GM23338 (cell line): ENCODE results near the gene DMKN. TPM values are rescaled to one million over a fixed set of nuclear protein-coding genes. Genes with fewer than 3 reads are reported as not detected.
A peak's percentile ranks its signal among the peaks of the same experiment; 100 is the strongest.

Source experiments
- ATAC-seq: fragments of 200-7000 bp; cut with Tn5 transposase; 3 replicates; pipeline ENCODE4 v1.9.1; 2020
- DNase-seq: peaks from one replicate; pipeline ENCODE4 v3.0.0-alpha.2; 2015; ENCODE audit warnings: low spot score
- H2AFZ ChIP-seq: fragments of 200-600 bp; sonication (generic); 2 replicates; pipeline ENCODE4 v1.8.0; 2016; ENCODE audit warnings: antibody characterized with exemption, mild to moderate bottlenecking, moderate library complexity
- H3F3A ChIP-seq: fragments of 200-600 bp; sonication (generic); replicated peaks from 2 replicates; pipeline ENCODE4 v1.8.0; 2017; ENCODE audit warnings: antibody characterized with exemption, mixed run types, low read depth
- H3K27ac ChIP-seq: fragments of 200-600 bp; sonication (generic); 2 replicates; pipeline ENCODE4 v1.6.1; 2016; ENCODE audit warnings: low read depth
- H3K27me3 ChIP-seq: fragments of 200-600 bp; sonication (generic); 2 replicates; pipeline ENCODE4 v1.8.0; 2016; ENCODE audit warnings: mild to moderate bottlenecking, mixed run types, moderate library complexity; ENCODE audit not compliant: insufficient read depth
- H3K36me3 ChIP-seq: fragments of 200-600 bp; sonication (generic); 2 replicates; pipeline ENCODE4 v1.8.0; 2016; ENCODE audit warnings: mild to moderate bottlenecking; ENCODE audit not compliant: insufficient read depth
- H3K4me1 ChIP-seq: fragments of 200-600 bp; sonication (generic); 2 replicates; pipeline ENCODE4 v1.8.0; 2016; ENCODE audit warnings: mild to moderate bottlenecking, moderate library complexity; ENCODE audit not compliant: insufficient read depth
- H3K4me2 ChIP-seq: fragments of 200-600 bp; sonication (generic); 2 replicates; pipeline ENCODE4 v1.7.1; 2017; ENCODE audit warnings: mixed run types
- H3K4me3 ChIP-seq: fragments of 200-600 bp; sonication (generic); 2 replicates; pipeline ENCODE4 v1.6.1; 2016; ENCODE audit warnings: mixed run types
- H3K79me2 ChIP-seq: fragments of 200-600 bp; sonication (generic); replicated peaks from 2 replicates; pipeline ENCODE4 v1.8.0; 2017; ENCODE audit warnings: mild to moderate bottlenecking; ENCODE audit not compliant: insufficient read depth
- H3K9me2 ChIP-seq: fragments of 200-600 bp; sonication (generic); 2 replicates; pipeline ENCODE4 v1.8.0; 2017; ENCODE audit not compliant: insufficient read depth
- H4K20me1 ChIP-seq: fragments of 200-600 bp; sonication (generic); replicated peaks from 2 replicates; pipeline ENCODE4 v1.8.0; 2017; ENCODE audit warnings: mild to moderate bottlenecking; ENCODE audit not compliant: insufficient read depth
- H3K27ac Mint-ChIP-seq: 2 replicates; pipeline ENCODE4 v1.8.0; 2020; ENCODE audit warnings: inconsistent platforms, mild to moderate bottlenecking, moderate library complexity, mixed read lengths
- H3K27me3 Mint-ChIP-seq: 3 replicates; pipeline ENCODE4 v1.8.0; 2022; ENCODE audit warnings: low read depth, mild to moderate bottlenecking, moderate library complexity, mixed read lengths, inconsistent platforms; ENCODE audit not compliant: insufficient read depth, poor library complexity
- H3K36me3 Mint-ChIP-seq: 3 replicates; pipeline ENCODE4 v1.8.0; 2021; ENCODE audit warnings: low read depth, mild to moderate bottlenecking, inconsistent platforms, moderate library complexity, mixed read lengths
- H3K4me1 Mint-ChIP-seq: 3 replicates; pipeline ENCODE4 v1.8.0; 2020; ENCODE audit warnings: mild to moderate bottlenecking, inconsistent platforms, mixed read lengths
- H3K4me3 Mint-ChIP-seq: 3 replicates; pipeline ENCODE4 v1.8.0; 2021; ENCODE audit warnings: moderate library complexity, mild to moderate bottlenecking, inconsistent platforms, mixed read lengths
- H3K9me3 Mint-ChIP-seq: 3 replicates; pipeline ENCODE4 v1.8.0; 2020; ENCODE audit warnings: moderate library complexity, mild to moderate bottlenecking, inconsistent platforms, mixed read lengths
- CREB1 ChIP-seq: fragments of 250-450 bp; sonication (Bioruptor Pico); IDR thresholded peaks from 2 replicates; pipeline ENCODE4 v1.5.0; 2020; ENCODE audit warnings: low read depth, mild to moderate bottlenecking, moderate library complexity
- ETS1 ChIP-seq: IDR thresholded peaks from 2 replicates; pipeline ENCODE4 v1.6.1; 2016; ENCODE audit warnings: antibody characterized with exemption
- EZH2 ChIP-seq: fragments of 200-600 bp; sonication (generic); IDR thresholded peaks from one replicate; pipeline ENCODE4 v1.8.0; 2017; ENCODE audit warnings: antibody characterized with exemption, mild to moderate bottlenecking, low read depth; ENCODE audit not compliant: unreplicated experiment
- EZH2phosphoT487 ChIP-seq: fragments of 200-600 bp; sonication (generic); IDR thresholded peaks from one replicate; pipeline ENCODE4 v1.8.1; 2018; ENCODE audit warnings: antibody characterized with exemption; ENCODE audit not compliant: unreplicated experiment
- JUNB ChIP-seq: IDR thresholded peaks from one replicate; pipeline ENCODE4 v1.6.1; 2016; ENCODE audit warnings: antibody characterized with exemption; ENCODE audit not compliant: unreplicated experiment
- NANOG ChIP-seq: IDR thresholded peaks from 2 replicates; pipeline ENCODE4 v1.6.1; 2016; ENCODE audit warnings: antibody characterized with exemption, borderline replicate concordance
- POLR2AphosphoS5 ChIP-seq: IDR thresholded peaks from 2 replicates; pipeline ENCODE4 v1.6.1; 2016; ENCODE audit warnings: antibody characterized with exemption, low read depth
- STAT1 ChIP-seq: IDR thresholded peaks from one replicate; pipeline ENCODE4 v1.6.1; 2016; ENCODE audit warnings: antibody characterized with exemption; ENCODE audit not compliant: unreplicated experiment
- ZNF114 ChIP-seq: fragments of 250-450 bp; sonication (Bioruptor Pico); IDR thresholded peaks from 2 replicates; pipeline ENCODE4 v1.5.0; 2020; ENCODE audit warnings: mild to moderate bottlenecking, moderate library complexity
- ZNF331 ChIP-seq: fragments of 250-450 bp; sonication (Bioruptor Pico); IDR thresholded peaks from 2 replicates; pipeline ENCODE4 v1.5.0; 2020; ENCODE audit warnings: low read depth, mild to moderate bottlenecking, moderate library complexity
- polyA plus RNA-seq: library from polyadenylated mRNA; unstranded; fragments of >200 nt; fragmentation: Nextera tagmentation; extraction: Ambion mirVana; gene quantifications from 2 replicates; pipeline ENCODE4 v1.2.1, GENCODE V29; 2016
- total RNA-seq: library from RNA; depleted of rRNA; stranded (reverse); fragments of >200 nt; shearing (Covaris generic); gene quantifications from 2 replicates; pipeline ENCODE4 v1.2.3, GENCODE V29; 2014
- TF ChIP-seq, protein P1 (sequence below), 2 experiments: fragments of 200-600 bp in 1 of 2; sonication (generic) in 1 of 2; conservative IDR thresholded peaks; 2 replicates each; pipeline versions ENCODE4 v1.5.1 to v1.6.1; 2016 to 2017; ENCODE audit warnings: antibody characterized with exemption in 2 of 2, low read depth in 2 of 2, mild to moderate bottlenecking in 2 of 2, moderate library complexity in 1 of 2
- TF ChIP-seq, protein P2 (sequence below): fragments of 250-450 bp; sonication (Bioruptor Pico); IDR thresholded peaks from 2 replicates; pipeline ENCODE4 v1.5.0; 2020; ENCODE audit warnings: mild to moderate bottlenecking, moderate library complexity
- TF ChIP-seq, protein P3 (sequence below): IDR thresholded peaks from one replicate; pipeline ENCODE4 v1.6.1; 2018; ENCODE audit warnings: antibody characterized with exemption; ENCODE audit not compliant: unreplicated experiment

DMKN gene
- total and polyA plus RNA-seq, 2 experiments from 2014 or later: 259 to 569 TPM

DNA sequence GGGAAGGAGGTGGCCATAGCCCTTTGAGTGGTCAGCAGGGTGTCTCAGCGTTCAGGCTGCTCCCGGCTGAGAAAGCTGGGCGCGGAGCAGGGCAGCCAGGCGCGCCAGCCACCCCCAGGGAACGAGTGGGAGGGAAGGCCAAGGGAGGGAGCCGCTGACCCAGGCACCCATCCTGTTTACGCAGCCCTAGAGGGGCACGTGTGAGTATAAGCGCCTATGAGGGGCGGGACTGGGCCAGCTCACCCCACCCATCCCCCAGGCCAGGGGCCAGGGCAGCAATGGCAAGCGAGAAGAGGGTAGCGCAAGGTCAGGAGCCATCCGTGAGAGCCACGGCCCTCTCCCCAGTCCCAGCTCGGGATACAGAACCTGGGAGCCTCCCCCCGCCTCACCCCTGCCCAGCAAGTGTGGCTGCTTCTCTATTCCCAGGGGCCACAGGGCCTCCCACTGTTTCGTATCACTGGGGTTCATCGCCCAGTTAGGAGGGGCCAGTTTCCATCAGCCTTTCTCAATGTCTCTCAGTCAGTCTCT lies 897 bp upstream of the DMKN start:
- peak overlapping the region; percentile 44 for H3K4me3 Mint-ChIP-seq
- peak; percentile 61 for DNase-seq
- TF ChIP-seq EZH2 (no peak), ZNF331 (no peak), ETS1 (no peak), CREB1 (no peak), EZH2phosphoT487 (no peak), NANOG (no peak), STAT1 (no peak), JUNB (no peak), ZNF114 (no peak), POLR2AphosphoS5 (no peak)
- TF ChIP-seq, protein P1, sequence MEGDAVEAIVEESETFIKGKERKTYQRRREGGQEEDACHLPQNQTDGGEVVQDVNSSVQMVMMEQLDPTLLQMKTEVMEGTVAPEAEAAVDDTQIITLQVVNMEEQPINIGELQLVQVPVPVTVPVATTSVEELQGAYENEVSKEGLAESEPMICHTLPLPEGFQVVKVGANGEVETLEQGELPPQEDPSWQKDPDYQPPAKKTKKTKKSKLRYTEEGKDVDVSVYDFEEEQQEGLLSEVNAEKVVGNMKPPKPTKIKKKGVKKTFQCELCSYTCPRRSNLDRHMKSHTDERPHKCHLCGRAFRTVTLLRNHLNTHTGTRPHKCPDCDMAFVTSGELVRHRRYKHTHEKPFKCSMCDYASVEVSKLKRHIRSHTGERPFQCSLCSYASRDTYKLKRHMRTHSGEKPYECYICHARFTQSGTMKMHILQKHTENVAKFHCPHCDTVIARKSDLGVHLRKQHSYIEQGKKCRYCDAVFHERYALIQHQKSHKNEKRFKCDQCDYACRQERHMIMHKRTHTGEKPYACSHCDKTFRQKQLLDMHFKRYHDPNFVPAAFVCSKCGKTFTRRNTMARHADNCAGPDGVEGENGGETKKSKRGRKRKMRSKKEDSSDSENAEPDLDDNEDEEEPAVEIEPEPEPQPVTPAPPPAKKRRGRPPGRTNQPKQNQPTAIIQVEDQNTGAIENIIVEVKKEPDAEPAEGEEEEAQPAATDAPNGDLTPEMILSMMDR (conservative IDR thresholded peaks at IDR 0.05; ENCODE audit: low read depth in 2 of 2): no peak
- TF ChIP-seq, protein P2, sequence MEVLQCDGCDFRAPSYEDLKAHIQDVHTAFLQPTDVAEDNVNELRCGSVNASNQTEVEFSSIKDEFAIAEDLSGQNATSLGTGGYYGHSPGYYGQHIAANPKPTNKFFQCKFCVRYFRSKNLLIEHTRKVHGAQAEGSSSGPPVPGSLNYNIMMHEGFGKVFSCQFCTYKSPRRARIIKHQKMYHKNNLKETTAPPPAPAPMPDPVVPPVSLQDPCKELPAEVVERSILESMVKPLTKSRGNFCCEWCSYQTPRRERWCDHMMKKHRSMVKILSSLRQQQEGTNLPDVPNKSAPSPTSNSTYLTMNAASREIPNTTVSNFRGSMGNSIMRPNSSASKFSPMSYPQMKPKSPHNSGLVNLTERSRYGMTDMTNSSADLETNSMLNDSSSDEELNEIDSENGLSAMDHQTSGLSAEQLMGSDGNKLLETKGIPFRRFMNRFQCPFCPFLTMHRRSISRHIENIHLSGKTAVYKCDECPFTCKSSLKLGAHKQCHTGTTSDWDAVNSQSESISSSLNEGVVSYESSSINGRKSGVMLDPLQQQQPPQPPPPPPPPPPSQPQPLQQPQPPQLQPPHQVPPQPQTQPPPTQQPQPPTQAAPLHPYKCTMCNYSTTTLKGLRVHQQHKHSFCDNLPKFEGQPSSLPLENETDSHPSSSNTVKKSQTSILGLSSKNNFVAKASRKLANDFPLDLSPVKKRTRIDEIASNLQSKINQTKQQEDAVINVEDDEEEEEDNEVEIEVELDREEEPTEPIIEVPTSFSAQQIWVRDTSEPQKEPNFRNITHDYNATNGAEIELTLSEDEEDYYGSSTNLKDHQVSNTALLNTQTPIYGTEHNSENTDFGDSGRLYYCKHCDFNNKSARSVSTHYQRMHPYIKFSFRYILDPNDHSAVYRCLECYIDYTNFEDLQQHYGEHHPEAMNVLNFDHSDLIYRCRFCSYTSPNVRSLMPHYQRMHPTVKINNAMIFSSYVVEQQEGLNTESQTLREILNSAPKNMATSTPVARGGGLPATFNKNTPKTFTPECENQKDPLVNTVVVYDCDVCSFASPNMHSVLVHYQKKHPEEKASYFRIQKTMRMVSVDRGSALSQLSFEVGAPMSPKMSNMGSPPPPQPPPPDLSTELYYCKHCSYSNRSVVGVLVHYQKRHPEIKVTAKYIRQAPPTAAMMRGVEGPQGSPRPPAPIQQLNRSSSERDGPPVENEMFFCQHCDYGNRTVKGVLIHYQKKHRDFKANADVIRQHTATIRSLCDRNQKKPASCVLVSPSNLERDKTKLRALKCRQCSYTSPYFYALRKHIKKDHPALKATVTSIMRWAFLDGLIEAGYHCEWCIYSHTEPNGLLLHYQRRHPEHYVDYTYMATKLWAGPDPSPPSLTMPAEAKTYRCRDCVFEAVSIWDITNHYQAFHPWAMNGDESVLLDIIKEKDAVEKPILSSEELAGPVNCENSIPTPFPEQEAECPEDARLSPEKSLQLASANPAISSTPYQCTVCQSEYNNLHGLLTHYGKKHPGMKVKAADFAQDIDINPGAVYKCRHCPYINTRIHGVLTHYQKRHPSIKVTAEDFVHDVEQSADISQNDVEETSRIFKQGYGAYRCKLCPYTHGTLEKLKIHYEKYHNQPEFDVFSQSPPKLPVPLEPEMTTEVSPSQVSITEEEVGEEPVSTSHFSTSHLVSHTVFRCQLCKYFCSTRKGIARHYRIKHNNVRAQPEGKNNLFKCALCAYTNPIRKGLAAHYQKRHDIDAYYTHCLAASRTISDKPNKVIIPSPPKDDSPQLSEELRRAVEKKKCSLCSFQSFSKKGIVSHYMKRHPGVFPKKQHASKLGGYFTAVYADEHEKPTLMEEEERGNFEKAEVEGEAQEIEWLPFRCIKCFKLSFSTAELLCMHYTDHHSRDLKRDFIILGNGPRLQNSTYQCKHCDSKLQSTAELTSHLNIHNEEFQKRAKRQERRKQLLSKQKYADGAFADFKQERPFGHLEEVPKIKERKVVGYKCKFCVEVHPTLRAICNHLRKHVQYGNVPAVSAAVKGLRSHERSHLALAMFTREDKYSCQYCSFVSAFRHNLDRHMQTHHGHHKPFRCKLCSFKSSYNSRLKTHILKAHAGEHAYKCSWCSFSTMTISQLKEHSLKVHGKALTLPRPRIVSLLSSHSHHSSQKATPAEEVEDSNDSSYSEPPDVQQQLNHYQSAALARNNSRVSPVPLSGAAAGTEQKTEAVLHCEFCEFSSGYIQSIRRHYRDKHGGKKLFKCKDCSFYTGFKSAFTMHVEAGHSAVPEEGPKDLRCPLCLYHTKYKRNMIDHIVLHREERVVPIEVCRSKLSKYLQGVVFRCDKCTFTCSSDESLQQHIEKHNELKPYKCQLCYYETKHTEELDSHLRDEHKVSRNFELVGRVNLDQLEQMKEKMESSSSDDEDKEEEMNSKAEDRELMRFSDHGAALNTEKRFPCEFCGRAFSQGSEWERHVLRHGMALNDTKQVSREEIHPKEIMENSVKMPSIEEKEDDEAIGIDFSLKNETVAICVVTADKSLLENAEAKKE: no peak
- TF ChIP-seq, protein P3, sequence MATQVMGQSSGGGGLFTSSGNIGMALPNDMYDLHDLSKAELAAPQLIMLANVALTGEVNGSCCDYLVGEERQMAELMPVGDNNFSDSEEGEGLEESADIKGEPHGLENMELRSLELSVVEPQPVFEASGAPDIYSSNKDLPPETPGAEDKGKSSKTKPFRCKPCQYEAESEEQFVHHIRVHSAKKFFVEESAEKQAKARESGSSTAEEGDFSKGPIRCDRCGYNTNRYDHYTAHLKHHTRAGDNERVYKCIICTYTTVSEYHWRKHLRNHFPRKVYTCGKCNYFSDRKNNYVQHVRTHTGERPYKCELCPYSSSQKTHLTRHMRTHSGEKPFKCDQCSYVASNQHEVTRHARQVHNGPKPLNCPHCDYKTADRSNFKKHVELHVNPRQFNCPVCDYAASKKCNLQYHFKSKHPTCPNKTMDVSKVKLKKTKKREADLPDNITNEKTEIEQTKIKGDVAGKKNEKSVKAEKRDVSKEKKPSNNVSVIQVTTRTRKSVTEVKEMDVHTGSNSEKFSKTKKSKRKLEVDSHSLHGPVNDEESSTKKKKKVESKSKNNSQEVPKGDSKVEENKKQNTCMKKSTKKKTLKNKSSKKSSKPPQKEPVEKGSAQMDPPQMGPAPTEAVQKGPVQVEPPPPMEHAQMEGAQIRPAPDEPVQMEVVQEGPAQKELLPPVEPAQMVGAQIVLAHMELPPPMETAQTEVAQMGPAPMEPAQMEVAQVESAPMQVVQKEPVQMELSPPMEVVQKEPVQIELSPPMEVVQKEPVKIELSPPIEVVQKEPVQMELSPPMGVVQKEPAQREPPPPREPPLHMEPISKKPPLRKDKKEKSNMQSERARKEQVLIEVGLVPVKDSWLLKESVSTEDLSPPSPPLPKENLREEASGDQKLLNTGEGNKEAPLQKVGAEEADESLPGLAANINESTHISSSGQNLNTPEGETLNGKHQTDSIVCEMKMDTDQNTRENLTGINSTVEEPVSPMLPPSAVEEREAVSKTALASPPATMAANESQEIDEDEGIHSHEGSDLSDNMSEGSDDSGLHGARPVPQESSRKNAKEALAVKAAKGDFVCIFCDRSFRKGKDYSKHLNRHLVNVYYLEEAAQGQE: no peak
- no peaks in the 10 kb centered on the region; the same call in 2 of the 3 replicates for H3K9me3 Mint-ChIP-seq
- Histone ChIP-seq H3K4me2 (peak overlapping the region; percentile 90), H3K27ac (no peak overlapping the region), H3K9me2 (no peaks in the 10 kb centered on the region), H3K27me3 (peaks cover 2% of the 10 kb centered on the region; the same call in 1 of the 2 replicates), H3F3A (no peaks in the 10 kb centered on the region), H3K4me3 (peak overlapping the region; percentile 63), H3K79me2 (peaks cover 4% of the 10 kb centered on the region), H3K4me1 (peaks cover 17% of the 10 kb centered on the region), H4K20me1 (no peaks in the 10 kb centered on the region), H2AFZ (peak overlapping the region; percentile 99), H3K36me3 (no peaks in the 10 kb centered on the region)
- H3K27me3 Mint-ChIP-seq: peaks cover 13% of the 10 kb centered on the region
- H3K4me1 Mint-ChIP-seq: peaks cover 20% of the 10 kb centered on the region
- peak; percentile 20 for ATAC-seq
- H3K27ac Mint-ChIP-seq: no peak overlapping the region
- H3K36me3 Mint-ChIP-seq: peaks cover 4% of the 10 kb centered on the region; the same call in 1 of the 3 replicates
